Effector CD4-positive, alpha-beta T cell (primary cell): Measurements from ENCODE around the gene MTF2.
"Not testable (repeated sequence)": the region's sequence is repeated elsewhere in the genome, so short reads cannot be mapped to it uniquely, and the experiment has no call there.

Source experiments
- DNase-seq: peaks from one replicate; pipeline ENCODE4 v3.0.0-alpha.2; 2020

Gene MTF2

DNA sequence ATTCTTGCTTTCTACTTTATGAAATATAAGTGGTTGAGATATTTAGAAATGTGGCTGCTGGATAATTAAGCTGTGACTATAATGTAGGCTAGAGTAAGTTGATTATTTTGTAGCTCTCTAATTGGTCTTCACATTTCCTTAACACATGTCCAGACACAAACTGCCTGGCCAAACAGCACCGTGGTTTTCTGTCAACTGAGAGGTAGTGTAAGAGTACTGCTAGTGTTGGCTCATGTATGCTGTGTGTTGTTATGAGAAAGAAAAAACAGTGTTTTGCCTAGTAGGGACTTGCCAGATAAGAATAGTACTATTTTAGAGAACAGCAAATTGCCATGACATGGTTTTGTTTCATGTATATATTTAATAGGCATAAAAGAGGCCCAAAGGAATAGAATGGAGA is 64.1 kb downstream of the MTF2 start:
- no peak for DNase-seq

DNA sequence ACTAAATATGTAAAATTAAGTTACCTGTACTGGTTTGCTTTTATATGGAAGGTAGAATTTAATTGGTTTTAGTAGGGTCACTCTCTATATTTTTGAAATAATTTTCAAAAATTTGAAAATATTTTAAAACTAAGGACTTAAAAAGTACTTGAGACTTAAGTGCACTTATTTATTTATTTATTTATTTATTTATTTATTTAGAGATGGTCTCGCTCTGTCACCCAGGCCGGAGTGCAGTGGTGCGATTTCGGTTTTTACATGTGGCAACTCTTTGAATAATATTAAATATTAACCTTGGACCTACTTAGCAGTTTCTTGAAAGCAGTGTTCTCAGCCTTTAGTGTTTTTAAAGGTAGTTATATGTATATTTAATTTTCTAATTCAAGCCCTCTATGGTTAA is 64.7 kb downstream of the MTF2 start:
- DNase-seq, result no peak

DNA sequence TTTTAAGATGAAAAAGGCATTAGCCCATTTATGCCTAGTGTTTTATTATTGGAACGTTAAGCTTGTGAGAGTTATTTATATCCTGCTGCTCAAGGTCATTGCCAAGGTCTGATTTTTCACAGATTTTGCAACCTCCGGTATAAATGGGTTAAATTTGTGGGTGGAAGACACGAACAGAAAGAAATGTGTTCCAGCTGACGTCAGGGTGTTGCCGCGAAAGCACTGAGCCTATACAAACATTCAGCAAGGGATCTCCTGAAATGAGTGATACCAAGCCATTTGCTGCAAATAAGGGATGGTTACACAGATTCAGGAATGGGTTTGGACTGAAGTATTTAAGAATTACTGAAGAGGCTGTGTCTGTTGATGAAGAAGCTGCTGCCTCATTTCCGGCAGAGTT is 68.9 kb downstream of the MTF2 start:
- no peak for DNase-seq

DNA sequence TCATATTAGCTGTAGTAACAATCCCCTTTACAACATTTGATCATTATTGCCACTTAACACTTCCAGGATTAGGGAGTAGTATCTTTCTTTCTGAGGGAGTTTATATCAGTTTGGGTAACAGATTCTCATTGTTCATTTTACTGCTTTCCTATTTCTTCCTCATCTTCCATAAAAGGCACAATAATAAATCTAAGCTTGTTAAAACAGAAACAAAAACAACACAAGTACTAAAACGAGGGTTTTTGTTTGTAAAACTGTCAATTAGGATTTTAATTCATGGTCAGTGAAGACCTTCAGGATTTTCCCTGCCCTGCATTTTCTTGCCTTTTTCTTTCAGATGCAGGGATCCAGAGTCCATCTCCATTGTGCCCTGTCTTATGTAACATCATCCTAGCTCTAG is 71.6 kb downstream of the MTF2 start:
- DNase-seq, result no peak

DNA sequence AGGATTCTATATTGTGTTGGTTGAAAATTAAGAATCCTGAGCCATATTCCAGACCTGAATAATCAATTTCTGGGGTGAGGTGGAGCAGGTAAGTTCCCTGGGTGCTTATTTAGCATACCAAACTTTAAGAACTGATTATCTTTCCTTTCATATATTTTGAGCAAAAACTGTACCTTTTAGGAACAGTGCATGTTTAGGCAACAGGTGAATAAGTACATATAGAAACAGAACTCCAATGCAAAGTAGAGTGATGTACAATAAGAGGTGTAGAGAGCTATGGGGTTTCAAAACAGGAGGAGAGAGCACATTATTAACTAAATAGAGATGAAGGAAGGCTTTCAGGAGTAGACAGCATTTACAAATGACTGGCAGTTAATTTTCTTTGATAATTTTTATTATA is 72.4 kb downstream of the MTF2 start:
- no peak for DNase-seq

DNA sequence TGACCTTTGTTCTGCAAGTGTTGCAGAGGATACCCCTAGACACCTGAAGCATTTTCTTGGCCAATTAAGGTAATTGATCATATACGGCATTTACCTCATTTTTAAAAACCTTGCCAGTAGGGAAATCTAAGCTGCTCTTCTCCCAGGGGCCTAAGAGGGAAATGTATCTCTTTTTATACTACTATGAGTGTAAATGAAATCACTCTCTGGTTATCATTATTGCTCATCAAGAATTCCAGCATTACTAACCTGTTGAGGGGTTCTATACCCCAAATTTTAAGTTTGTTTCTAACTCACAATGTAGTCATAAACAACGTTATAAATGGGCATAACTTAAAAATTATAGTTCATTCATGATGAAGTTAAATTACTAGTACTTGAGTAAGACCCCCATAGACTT is 73.8 kb downstream of the MTF2 start:
- no peak for DNase-seq

DNA sequence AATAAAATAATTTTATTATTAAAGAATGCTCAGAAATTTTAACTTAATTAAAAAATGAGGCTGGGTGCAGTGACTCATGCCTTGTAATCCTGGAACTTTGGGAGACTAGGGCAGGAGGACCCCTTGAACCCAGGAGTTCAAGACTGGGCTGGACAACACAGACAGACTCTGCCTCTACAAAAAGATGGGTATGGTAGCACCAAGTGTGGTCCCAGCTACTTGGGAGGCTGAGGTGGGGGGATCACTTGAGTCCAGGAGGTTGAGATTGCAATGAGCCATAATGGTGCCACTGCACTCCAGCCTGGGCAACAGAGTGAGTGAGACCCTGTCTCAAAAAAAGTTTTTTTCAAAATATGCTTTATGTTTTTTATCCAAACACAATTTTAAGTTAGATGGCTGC is 75.8 kb downstream of the MTF2 start:
- DNase-seq, result no peak

DNA sequence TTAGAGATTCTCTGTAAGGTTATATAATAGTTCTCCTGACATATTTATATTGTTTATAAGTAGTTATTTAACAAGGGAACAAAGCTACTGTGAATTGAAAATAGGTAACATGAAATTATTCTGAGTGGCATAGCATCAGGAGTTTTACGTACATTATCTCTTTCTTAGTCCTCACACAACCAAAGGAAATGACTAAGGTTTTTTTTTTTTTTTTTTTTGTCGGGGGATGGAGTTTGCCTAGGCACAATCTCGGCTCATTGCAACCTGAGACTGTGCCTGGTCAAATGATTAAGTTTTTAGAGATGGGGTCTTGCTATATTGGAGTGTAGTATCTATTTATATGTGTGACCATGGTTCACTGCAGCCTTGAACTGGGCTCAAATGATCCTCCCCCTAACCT is 76.3 kb downstream of the MTF2 start:
- DNase-seq, result no peak

DNA sequence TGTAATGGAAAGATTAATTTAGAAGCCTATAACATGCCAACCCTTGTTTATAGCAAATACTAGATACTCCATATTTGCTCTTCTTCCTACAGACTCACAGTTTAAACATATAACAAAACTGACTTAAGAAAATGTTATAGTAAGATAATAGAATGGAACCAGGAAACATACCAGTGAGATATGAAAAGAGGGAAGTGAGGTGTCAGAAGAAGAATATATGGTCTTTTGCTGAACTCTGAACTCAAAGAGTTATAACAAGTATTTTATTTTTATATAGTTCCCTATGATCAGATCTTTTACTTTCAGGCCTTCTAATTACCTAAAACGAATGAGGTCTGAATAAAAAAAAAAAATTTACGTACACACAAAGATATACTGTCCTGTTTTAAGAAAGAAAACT is 80.3 kb downstream of the MTF2 start:
- no peak for DNase-seq

DNA sequence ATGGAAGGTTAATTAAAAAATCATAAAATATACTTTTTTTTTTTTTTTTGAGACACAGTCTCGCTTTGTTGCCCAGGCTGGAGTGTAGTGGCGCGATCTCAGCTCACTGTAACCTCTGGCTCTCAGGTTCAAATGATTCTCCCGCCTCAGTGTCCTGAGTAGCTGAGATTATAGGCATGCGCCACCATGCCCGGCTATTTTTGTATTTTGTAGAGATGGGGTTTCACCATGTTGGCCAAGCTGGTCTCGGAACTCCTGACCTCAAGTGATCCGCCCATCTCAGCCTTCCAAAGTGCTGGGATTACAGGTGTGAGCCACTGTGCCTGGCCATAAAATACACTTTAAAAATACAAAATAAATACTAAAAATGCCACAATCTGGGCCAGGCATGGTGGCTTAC is 84.2 kb downstream of the MTF2 start:
- DNase-seq, result not testable (repeated sequence)

DNA sequence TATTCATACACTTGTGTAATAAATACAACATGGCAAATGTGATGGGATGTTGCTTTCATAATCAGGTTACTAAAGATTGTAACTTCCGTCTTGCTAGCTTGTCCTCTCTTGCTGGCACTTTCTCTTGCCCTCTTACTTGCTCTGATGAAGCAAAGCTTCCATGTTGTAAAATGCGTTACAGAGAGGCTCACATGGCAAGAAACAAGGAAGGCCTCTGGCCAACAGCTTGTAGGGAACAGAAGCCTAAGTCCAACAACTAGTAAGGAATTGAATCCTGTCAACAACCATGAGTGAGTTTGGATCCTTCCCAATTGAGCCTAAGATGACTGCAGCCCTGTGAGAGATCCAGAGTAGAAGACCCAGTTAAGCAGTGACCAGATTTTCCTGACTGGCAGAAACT is 85.7 kb downstream of the MTF2 start:
- no peak for DNase-seq

DNA sequence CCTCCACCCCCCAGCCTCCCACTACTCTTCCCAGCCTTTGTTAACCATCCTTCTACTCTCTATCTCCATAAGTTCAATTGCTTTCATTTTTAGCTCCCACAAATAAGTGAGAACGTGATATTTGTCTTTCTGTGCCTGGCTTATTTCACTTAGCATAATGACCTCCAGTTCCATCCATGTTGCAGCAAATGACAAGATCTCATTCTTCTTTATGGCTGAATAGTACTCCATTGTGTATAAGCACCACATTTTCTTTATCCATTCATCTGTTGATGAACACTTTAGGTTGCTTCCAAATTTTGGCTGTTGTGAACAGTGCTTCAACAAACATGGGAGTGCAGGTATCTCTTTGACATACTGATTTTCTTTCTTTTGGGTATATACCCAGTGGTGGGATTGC is 86.8 kb downstream of the MTF2 start:
- not testable (repeated sequence) for DNase-seq

DNA sequence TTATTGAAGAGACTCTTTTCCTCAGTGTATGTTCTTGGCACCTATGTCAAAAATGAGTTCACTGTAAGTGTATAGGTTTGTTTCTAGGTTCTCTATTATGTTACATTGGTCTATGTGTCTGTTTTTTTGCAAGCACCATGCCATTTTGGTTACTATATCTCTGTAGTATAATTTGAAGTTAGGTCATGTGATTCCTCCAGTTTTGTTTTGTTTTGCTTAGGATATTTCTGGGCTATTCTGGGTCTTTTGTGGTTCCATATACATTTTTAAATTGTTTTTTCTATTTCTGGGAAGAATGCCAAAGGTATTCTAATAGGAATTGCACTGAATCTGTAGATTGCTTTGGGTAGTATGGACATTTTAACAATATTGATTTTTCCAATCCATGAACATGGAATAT is 87.9 kb downstream of the MTF2 start:
- DNase-seq, result no peak

DNA sequence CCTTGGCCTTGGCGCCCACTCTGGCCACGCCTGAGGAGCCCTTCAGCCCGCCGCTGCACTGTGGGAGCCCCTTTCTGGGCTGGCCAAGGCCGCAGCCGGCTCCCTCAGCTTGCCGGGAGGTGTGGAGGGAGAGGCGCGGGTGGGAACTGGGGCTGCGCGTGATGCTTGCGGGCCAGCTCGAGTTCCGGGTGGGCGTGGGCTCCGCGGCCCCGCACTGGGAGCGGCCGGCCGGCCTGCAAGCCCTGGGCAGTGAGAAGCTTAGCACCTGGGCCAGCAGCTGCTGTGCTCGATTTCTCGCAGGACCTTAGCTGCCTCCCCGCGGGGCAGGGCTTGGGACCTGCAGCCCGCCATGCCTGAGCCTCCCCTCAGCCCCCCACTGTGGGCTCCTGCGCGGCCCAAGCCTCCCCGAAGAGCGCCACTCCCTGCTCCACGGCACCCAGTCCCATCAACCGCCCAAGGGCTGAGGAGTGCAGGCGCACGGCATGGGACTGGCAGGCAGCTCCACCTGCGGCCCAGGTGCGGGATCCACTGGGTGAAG is 91.1 kb downstream of the MTF2 start:
- not testable (repeated sequence) for DNase-seq

DNA sequence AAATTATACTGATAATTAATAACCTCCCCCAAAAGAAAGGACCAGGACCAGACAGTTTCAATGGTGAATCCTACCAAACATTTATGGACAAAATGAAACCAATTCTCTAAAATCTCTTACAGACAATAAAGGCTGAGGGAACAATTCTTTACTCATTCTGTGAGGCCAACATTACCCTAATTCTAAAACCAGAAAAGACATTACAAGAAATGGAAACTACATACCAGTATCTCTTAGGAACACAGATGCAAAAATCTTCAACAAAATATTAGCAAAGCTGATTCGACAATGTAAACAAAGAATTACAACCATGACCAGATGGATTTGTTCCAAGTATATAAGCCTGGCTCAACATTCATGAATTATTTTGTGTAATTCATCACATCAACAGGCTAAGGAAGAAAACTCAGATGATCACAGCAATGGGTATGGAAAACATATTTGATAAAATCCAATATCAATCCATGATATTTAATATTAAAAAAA is 92.5 kb downstream of the MTF2 start:
- DNase-seq, result no peak

DNA sequence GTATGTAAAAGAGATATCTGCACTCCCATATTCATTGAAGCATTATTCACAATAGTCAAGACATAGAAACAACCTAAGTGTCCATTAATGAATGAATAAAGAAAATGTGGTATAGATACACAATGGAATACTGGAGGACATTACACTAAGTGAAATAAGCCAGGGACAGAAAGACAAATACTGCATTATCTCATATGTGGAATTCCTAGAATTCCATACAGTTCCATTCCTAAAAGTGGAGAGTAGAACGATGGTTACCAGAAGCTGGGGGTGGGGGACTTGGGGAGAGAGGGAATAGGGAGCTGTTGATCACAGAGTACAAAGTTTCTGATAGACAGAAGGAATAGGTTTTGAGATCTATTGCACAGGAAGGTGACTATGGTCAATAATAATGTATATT is 93.7 kb downstream of the MTF2 start:
- DNase-seq, result no peak

DNA sequence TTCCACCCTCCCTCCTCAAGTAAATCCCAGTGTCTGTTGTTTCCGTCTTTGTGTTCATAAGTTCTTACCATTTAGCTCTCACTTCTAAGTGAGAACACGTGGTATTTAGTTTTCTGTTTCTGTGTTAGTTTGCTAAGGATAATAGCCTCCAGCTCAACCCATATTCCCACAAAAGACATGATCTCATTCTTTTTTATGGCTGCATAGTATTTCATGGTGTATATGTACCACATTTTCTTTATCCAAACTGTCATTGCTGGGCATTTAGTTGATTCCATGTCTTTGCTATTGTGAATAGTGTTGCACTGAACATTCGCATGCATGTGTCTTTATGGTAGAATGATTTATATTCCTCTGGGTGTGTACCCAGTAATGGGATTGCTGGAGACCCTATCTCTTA is 95.6 kb downstream of the MTF2 start:
- not testable (repeated sequence) for DNase-seq

DNA sequence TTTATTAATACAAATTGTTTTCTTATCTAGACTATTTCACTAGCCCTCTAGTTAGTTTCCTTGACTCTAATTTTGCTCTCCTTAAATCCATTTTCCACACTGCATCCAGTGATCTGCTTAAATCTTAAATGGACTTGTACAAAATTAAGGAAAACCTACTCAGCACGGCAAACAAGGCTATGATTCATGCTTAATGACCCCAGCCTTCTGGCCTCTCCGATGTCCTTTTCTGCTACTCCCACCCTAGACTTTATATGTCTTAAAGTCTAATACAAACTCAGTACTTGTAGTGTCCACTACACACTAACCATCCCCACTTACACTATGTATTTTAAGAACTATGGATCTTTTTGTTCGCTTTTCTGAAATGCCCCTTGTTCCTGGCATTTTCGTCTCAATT is 98.9 kb downstream of the MTF2 start:
- no peak for DNase-seq

DNA sequence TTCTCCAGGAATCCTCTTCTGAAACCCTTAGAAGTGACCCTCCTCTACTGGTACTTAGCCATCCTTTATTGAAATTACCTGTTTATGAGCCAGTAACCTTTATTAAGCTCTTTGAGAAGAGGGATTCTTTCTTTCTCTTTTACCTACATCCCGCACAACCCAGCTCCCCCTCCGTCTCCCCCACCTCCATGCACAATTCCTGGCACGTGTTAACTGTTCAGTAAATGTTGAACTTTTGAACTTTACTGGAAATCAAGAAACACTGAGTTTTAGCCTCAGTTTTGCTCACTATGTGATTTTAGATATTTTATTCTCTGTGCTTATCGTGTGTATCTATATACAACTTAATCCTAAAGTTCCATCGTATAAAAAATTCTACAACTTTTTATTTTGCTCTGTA is 99.3 kb downstream of the MTF2 start:
- DNase-seq, result no peak

DNA sequence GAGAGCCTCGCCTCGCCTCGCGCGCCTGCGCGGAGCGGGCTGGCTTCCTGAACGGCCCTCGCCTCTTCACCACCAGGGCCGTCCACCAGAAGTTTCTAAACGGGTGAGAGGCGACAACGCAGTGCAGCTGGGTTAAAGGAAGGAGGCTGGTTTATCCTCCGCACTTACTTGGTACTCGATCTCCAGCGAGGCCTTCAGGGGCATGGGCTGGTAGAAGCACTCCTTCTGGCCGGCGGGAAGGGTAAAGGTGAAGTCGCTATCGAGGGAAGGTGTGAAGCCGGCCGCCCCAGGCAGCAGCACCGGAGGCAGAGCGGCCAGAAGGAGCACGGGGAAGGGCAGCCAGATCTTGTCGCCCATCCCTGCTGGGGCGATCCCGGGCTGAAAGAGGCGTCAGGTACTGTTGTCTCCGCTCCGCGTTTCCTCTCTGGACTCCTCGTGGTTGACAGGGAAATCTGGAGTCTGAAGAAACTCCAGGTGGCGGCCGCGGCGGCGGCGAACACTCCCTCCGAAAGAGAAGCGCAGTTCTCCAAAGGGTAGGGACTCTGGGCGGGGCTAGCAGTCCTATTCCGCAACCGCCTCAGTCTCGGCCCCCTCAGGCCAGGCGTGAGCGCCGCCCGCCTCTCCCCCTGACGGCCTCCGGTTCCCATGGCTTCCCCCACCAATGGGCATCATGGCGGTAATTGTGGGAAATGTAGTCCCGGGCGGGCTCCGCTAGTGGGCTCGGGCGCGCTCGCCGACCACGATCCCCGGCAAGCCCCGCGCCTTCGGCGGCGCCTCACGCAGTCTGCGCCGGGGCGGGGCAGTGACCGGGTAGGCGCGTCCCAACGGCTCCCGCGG is 101.0 kb downstream of the MTF2 start, which contains the start of gene TMED5:
TMED5 (minus strand) TSS at position 528 of the 837 bp plus-strand sequence; CDS start at position 357, 171 bp downstream.
- peak; percentile 95 for DNase-seq

DNA sequence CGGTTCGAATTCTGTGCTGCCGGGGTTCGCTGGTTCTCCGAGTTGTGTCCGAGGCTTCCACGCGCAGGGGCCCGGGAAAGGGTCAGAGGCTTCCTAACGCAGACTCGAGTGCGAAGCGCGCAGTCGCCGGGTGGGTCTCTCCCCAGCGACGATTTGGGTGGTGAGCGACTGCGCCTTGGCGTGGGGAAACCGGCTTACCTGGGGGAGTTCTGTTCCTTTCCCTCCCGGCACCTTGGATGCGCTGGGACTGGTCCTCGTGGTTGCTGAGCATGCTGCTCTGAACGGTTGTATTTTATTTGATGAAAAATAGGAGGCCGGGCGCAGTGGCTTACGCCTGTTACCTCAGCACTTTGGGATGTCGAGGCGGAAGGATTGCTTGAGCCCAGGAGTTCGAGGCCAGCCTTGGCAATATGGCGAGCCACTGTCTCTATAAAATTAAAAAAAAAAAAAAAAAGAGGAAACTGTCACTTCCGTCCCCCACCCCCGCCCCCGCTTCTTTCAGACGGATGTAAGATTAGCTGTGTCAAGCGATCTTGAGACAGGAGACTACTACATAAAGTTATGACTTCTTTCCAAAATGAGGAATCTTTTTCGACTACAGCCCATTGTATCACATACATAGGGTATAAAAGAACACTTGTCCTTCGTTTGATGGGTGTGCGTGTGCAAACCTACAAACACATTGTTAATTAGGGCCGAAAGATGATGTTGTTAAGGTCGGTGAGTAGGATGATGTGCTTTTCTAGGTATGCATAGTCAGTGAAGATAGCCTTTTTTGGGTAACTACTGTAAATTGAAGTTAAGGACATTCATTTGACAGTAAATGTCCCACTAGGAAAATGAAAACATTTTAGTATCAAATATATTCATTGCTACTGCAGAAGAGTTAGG is 101.9 kb downstream of the MTF2 start, which contains the start of gene CCDC18:
CCDC18 (plus strand) TSS at position 2 of the 891 bp plus-strand sequence. CDS start 2,638 bp downstream, outside the sequence.
- peak; percentile 42 for DNase-seq

DNA sequence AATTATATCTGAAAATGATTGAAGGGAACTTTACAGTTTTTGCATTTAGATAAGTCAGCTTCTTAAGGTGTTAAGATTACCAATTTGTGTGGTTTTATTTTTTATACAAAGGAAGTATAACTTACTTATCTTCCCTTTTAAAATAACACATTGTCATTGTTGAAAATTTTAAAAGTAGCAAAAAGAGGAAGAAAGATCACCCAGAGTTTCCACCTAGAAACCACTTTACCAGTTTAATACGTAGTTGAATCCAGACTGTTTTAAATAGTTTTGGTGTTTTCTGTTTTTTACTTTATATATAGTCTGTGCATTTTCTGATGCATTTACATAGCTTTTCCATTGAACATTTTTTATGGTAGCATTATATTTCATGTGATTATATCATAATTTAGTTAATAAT is 107.6 kb downstream of the MTF2 start:
- no peak for DNase-seq
